IPS-18a (cell line): Measurements from ENCODE around the gene YPEL2.

Experiments used
- H3K27ac ChIP-seq: one replicate; pipeline ENCODE4 v1.5.1; 2013; ENCODE audit warnings: low read length
- H3K27me3 ChIP-seq: one replicate; pipeline ENCODE4 v1.6.1; 2013; ENCODE audit warnings: mild to moderate bottlenecking, low read length; ENCODE audit not compliant: control insufficient read depth, insufficient read depth
- H3K36me3 ChIP-seq: one replicate; pipeline ENCODE4 v1.6.1; 2013; ENCODE audit warnings: low read depth, low read length; ENCODE audit not compliant: control insufficient read depth
- H3K4me1 ChIP-seq: one replicate; pipeline ENCODE4 v1.6.1; 2013; ENCODE audit warnings: low read depth, low read length; ENCODE audit not compliant: control insufficient read depth
- H3K4me3 ChIP-seq: one replicate; pipeline ENCODE4 v1.5.1; 2013; ENCODE audit warnings: low read length
- H3K9ac ChIP-seq: one replicate; pipeline ENCODE4 v1.6.1; 2013; ENCODE audit warnings: mild to moderate bottlenecking, low read length, moderate library complexity
- H3K9me3 ChIP-seq: one replicate; pipeline ENCODE4 v1.6.1; 2013; ENCODE audit warnings: low read depth, low read length; ENCODE audit not compliant: control insufficient read depth

The YPEL2 gene

GRCh38 chr17:59417452-59417851 lies 86.0 kb downstream of the YPEL2 start:
- Histone ChIP-seq H3K4me3 (no peak overlapping the region), H3K9me3 (no peaks in the 10 kb centered on the region), H3K36me3 (no peaks in the 10 kb centered on the region), H3K27ac (no peak overlapping the region), H3K27me3 (no peaks in the 10 kb centered on the region), H3K9ac (no peak overlapping the region), H3K4me1 (no peaks in the 10 kb centered on the region)

- Histone ChIP-seq H3K4me1 (no peaks in the 10 kb centered on the region), H3K4me3 (no peak overlapping the region), H3K27ac (no peak overlapping the region), H3K27me3 (no peaks in the 10 kb centered on the region), H3K9ac (no peak overlapping the region), H3K9me3 (no peaks in the 10 kb centered on the region), H3K36me3 (no peaks in the 10 kb centered on the region)
Observed at GRCh38 chr17:59418732-59419166, 87.3 kb downstream of the YPEL2 start.

- Histone ChIP-seq H3K36me3 (no peaks in the 10 kb centered on the region), H3K27me3 (no peaks in the 10 kb centered on the region), H3K4me3 (no peak overlapping the region), H3K9ac (no peak overlapping the region), H3K4me1 (peaks cover 6% of the 10 kb centered on the region), H3K27ac (no peak overlapping the region), H3K9me3 (no peaks in the 10 kb centered on the region)
Observed at GRCh38 chr17:59420901-59421300, 89.4 kb downstream of the YPEL2 start.

- Histone ChIP-seq H3K4me1 (peaks cover 6% of the 10 kb centered on the region), H3K9ac (no peak overlapping the region), H3K36me3 (no peaks in the 10 kb centered on the region), H3K27ac (no peak overlapping the region), H3K4me3 (no peak overlapping the region), H3K9me3 (no peaks in the 10 kb centered on the region), H3K27me3 (no peaks in the 10 kb centered on the region)
Observed at GRCh38 chr17:59421722-59422121, 90.3 kb downstream of the YPEL2 start.

GRCh38 chr17:59423137-59423724 lies 91.8 kb downstream of the YPEL2 start:
- Histone ChIP-seq H3K4me3 (no peak overlapping the region), H3K36me3 (no peaks in the 10 kb centered on the region), H3K9me3 (no peaks in the 10 kb centered on the region), H3K4me1 (peaks cover 6% of the 10 kb centered on the region), H3K27me3 (no peaks in the 10 kb centered on the region), H3K9ac (no peak overlapping the region), H3K27ac (no peak overlapping the region)

GRCh38 chr17:59423903-59424302 lies 92.4 kb downstream of the YPEL2 start:
- no peaks in the 10 kb centered on the region for H3K27me3 ChIP-seq
- peaks cover 6% of the 10 kb centered on the region for H3K4me1 ChIP-seq
- no peak overlapping the region for H3K27ac ChIP-seq
- no peak overlapping the region for H3K9ac ChIP-seq
- H3K9me3 ChIP-seq = no peaks in the 10 kb centered on the region
- no peaks in the 10 kb centered on the region for H3K36me3 ChIP-seq
- H3K4me3 ChIP-seq = no peak overlapping the region

GRCh38 chr17:59424331-59424730 lies 92.9 kb downstream of the YPEL2 start:
- H3K4me3 ChIP-seq = no peak overlapping the region
- H3K27me3 ChIP-seq = no peaks in the 10 kb centered on the region
- no peaks in the 10 kb centered on the region for H3K36me3 ChIP-seq
- peaks cover 6% of the 10 kb centered on the region for H3K4me1 ChIP-seq
- no peak overlapping the region for H3K9ac ChIP-seq
- H3K9me3 ChIP-seq = no peaks in the 10 kb centered on the region
- H3K27ac ChIP-seq = no peak overlapping the region

- Histone ChIP-seq H3K9ac (no peak overlapping the region), H3K4me3 (no peak overlapping the region), H3K36me3 (no peaks in the 10 kb centered on the region), H3K27me3 (no peaks in the 10 kb centered on the region), H3K27ac (no peak overlapping the region), H3K4me1 (peaks cover 6% of the 10 kb centered on the region), H3K9me3 (no peaks in the 10 kb centered on the region)
Observed at GRCh38 chr17:59425085-59425931, 93.9 kb downstream of the YPEL2 start.

GRCh38 chr17:59426031-59426430 lies 94.6 kb downstream of the YPEL2 start:
- Histone ChIP-seq H3K4me3 (no peak overlapping the region), H3K27me3 (no peaks in the 10 kb centered on the region), H3K9me3 (no peaks in the 10 kb centered on the region), H3K9ac (no peak overlapping the region), H3K36me3 (no peaks in the 10 kb centered on the region), H3K27ac (no peak overlapping the region), H3K4me1 (peaks cover 6% of the 10 kb centered on the region)

GRCh38 chr17:59427425-59427921 lies 96.0 kb downstream of the YPEL2 start:
- no peaks in the 10 kb centered on the region for H3K27me3 ChIP-seq
- H3K36me3 ChIP-seq = no peaks in the 10 kb centered on the region
- peaks cover 6% of the 10 kb centered on the region for H3K4me1 ChIP-seq
- H3K27ac ChIP-seq = no peak overlapping the region
- no peak overlapping the region for H3K9ac ChIP-seq
- H3K9me3 ChIP-seq = no peaks in the 10 kb centered on the region
- no peak overlapping the region for H3K4me3 ChIP-seq

GRCh38 chr17:59427996-59428395 lies 96.5 kb downstream of the YPEL2 start:
- H3K9me3 ChIP-seq = no peaks in the 10 kb centered on the region
- no peak overlapping the region for H3K9ac ChIP-seq
- no peaks in the 10 kb centered on the region for H3K36me3 ChIP-seq
- no peaks in the 10 kb centered on the region for H3K27me3 ChIP-seq
- peaks cover 6% of the 10 kb centered on the region for H3K4me1 ChIP-seq
- no peak overlapping the region for H3K27ac ChIP-seq
- H3K4me3 ChIP-seq = no peak overlapping the region
